ENCODE results near the gene THOP1. TPM values are rescaled to one million over a fixed set of nuclear protein-coding genes. Genes with fewer than 3 reads are reported as not detected.
A peak's percentile ranks its signal among the peaks of the same experiment; 100 is the strongest.
"Not testable (repeated sequence)": the region's sequence is repeated elsewhere in the genome, so short reads cannot be mapped to it uniquely, and the experiment has no call there.

The THOP1 gene
- total RNA-seq, 2 donors from 2014 or later = 33.9 to 45.8 TPM

- H3K36me3 ChIP-seq = peaks cover 10% of the 10 kb centered on the region
- H3K9me3 ChIP-seq = no peaks in the 10 kb centered on the region
- H3K27ac ChIP-seq = no peak overlapping the region
- no peak overlapping the region for H3K4me3 ChIP-seq
- no peak for TF ChIP-seq CTCF (IDR thresholded peaks at IDR 0.05)
- H3K27me3 ChIP-seq = no peaks in the 10 kb centered on the region
- no peak for DNase-seq (ENCODE audit: low spot score)
- H3K4me1 ChIP-seq = peaks cover 0 to 24% of the 10 kb centered on the region in 2 donors
Observed at GRCh38 chr19:2788237-2788636, 2.9 kb downstream of the THOP1 start.

GRCh38 chr19:2790194-2790556 lies 4.9 kb downstream of the THOP1 start:
- H3K36me3 ChIP-seq = peaks cover 13% of the 10 kb centered on the region
- H3K27me3 ChIP-seq = no peaks in the 10 kb centered on the region
- H3K9me3 ChIP-seq = no peaks in the 10 kb centered on the region
- H3K27ac ChIP-seq = no peak overlapping the region
- H3K4me1 ChIP-seq = peaks cover 0 to 9% of the 10 kb centered on the region in 2 donors
- DNase-seq (ENCODE audit: low spot score) = no peak
- TF ChIP-seq CTCF (IDR thresholded peaks at IDR 0.05) = no peak
- H3K4me3 ChIP-seq = no peak overlapping the region

GRCh38 chr19:2790557-2791271 lies 5.4 kb downstream of the THOP1 start:
- no peak for DNase-seq (ENCODE audit: low spot score)

GRCh38 chr19:2791440-2791839 lies 6.1 kb downstream of the THOP1 start:
- peak overlapping the region; percentile 74 to 75 for H3K27ac ChIP-seq
- no peaks in the 10 kb centered on the region for H3K27me3 ChIP-seq
- H3K4me3 ChIP-seq = no peak overlapping the region
- peaks cover 16% of the 10 kb centered on the region for H3K36me3 ChIP-seq
- TF ChIP-seq CTCF (IDR thresholded peaks at IDR 0.05) = no peak
- no peaks in the 10 kb centered on the region for H3K9me3 ChIP-seq
- no peak for DNase-seq (ENCODE audit: low spot score)
- peaks cover 0 to 6% of the 10 kb centered on the region in 2 donors for H3K4me1 ChIP-seq

More at GRCh38 chr19:2790557-2791271, 5.4 kb downstream of the THOP1 start:
- no peak for TF ChIP-seq CTCF (IDR thresholded peaks at IDR 0.05)
- Histone ChIP-seq H3K27ac (peak overlapping the region; percentile 74 to 75), H3K36me3 (peaks cover 16% of the 10 kb centered on the region), H3K4me3 (no peak overlapping the region), H3K4me1 (peaks cover 0 to 6% of the 10 kb centered on the region in 2 donors), H3K27me3 (no peaks in the 10 kb centered on the region), H3K9me3 (no peaks in the 10 kb centered on the region)

- Histone ChIP-seq H3K36me3 (peaks cover 16% of the 10 kb centered on the region), H3K9me3 (no peaks in the 10 kb centered on the region), H3K4me3 (no peak overlapping the region), H3K27ac (peak overlapping the region; percentile 74 to 75), H3K4me1 (peaks cover 0 to 8% of the 10 kb centered on the region in 2 donors), H3K27me3 (no peaks in the 10 kb centered on the region)
- TF ChIP-seq CTCF (IDR thresholded peaks at IDR 0.05) = no peak
- DNase-seq (ENCODE audit: low spot score) = no peak
Observed at GRCh38 chr19:2791876-2792275, 6.6 kb downstream of the THOP1 start.

- not testable (repeated sequence) for H3K27me3 ChIP-seq; H3K9me3 ChIP-seq; H3K4me3 ChIP-seq; DNase-seq (ENCODE audit: low spot score)
- H3K4me1 ChIP-seq = peaks cover 0 to 10% of the 10 kb centered on the region in 2 donors
- peak overlapping the region; percentile 74 to 75 for H3K27ac ChIP-seq
- peaks cover 16% of the 10 kb centered on the region for H3K36me3 ChIP-seq
Observed at GRCh38 chr19:2792666-2793065, 7.4 kb downstream of the THOP1 start.
